Measurements from ENCODE around the gene ZNF625. TPM values are rescaled to one million over a fixed set of nuclear protein-coding genes. Genes with fewer than 3 reads are reported as not detected.

ZNF625 gene
- total RNA-seq, 2 donors from 2014 or later = 30.2 to 40.0 TPM

- peaks cover 4% of the 10 kb centered on the region for H3K4me1 Mint-ChIP-seq
- Histone ChIP-seq H3K4me3 (ENCODE audit: low read length) (peak overlapping the region; percentile 84), H3K9ac (ENCODE audit: extremely low read depth, low read length, poor library complexity, severe bottlenecking) (peak overlapping the region; percentile 92), H3K9me3 (ENCODE audit: control insufficient read depth, low read length) (no peaks in the 10 kb centered on the region), H3K36me3 (ENCODE audit: control insufficient read depth, insufficient read depth, low read length) (peaks cover 6% of the 10 kb centered on the region), H3K27me3 (ENCODE audit: control insufficient read depth, insufficient read depth, low read length, poor library complexity, severe bottlenecking) (no peaks in the 10 kb centered on the region), H3K27ac (ENCODE audit: low read depth, low read length) (no peak overlapping the region), H3K4me1 (ENCODE audit: control insufficient read depth, insufficient read depth, low read length) (no peaks in the 10 kb centered on the region)
- WGBS, 2 experiments (ENCODE audit: insufficient coverage in 1 of 2, insufficient read length in 1 of 2) = 20 to 22% methylated on average over 1 to 2 of the region's 2 CpGs
- TF ChIP-seq CTCF (conservative IDR thresholded peaks at IDR 0.05) = no peak
- peak overlapping the region; percentile 68 for H3K4me3 Mint-ChIP-seq
- no peak for DNase-seq
- peaks cover 2% of the 10 kb centered on the region for H3K27me3 Mint-ChIP-seq (ENCODE audit: insufficient read depth)
- H3K9me3 Mint-ChIP-seq = no peaks in the 10 kb centered on the region
- H3K27ac Mint-ChIP-seq = peak overlapping the region; percentile 72
- H3K36me3 Mint-ChIP-seq (ENCODE audit: low read depth) = peaks cover 16% of the 10 kb centered on the region
Measured at GRCh38 chr19:12163826-12164225, 7.3 kb upstream of the ZNF625 start.

- peak within 1 kb of the TSS; percentile 87 for H3K27ac ChIP-seq (ENCODE audit: low read depth, low read length)
- no peaks in the 10 kb centered on the region for H3K27me3 ChIP-seq (ENCODE audit: control insufficient read depth, insufficient read depth, low read length, poor library complexity, severe bottlenecking)
- H3K4me3 Mint-ChIP-seq = peak within 1 kb of the TSS; percentile 68
- peak; percentile 98 for DNase-seq
- peaks cover 12% of the 10 kb centered on the region for H3K36me3 Mint-ChIP-seq (ENCODE audit: low read depth)
- peak within 1 kb of the TSS; percentile 92 for H3K9ac ChIP-seq (ENCODE audit: extremely low read depth, low read length, poor library complexity, severe bottlenecking)
- peaks cover 2% of the 10 kb centered on the region for H3K27me3 Mint-ChIP-seq (ENCODE audit: insufficient read depth)
- 0 to 1% methylated on average over 21 to 54 of the region's 57 CpGs for WGBS, 2 experiments (ENCODE audit: insufficient coverage in 1 of 2, insufficient read length in 1 of 2)
- H3K4me3 ChIP-seq (ENCODE audit: low read length) = peak within 1 kb of the TSS; percentile 84
- H3K27ac Mint-ChIP-seq = peak within 1 kb of the TSS; percentile 97
- H3K4me1 ChIP-seq (ENCODE audit: control insufficient read depth, insufficient read depth, low read length) = no peaks in the 10 kb centered on the region
- H3K4me1 Mint-ChIP-seq = peaks cover 4% of the 10 kb centered on the region
- no peak for TF ChIP-seq CTCF (conservative IDR thresholded peaks at IDR 0.05)
- peaks cover 4% of the 10 kb centered on the region for H3K9me3 Mint-ChIP-seq
- no peaks in the 10 kb centered on the region for H3K9me3 ChIP-seq (ENCODE audit: control insufficient read depth, low read length)
- H3K36me3 ChIP-seq (ENCODE audit: control insufficient read depth, insufficient read depth, low read length) = peaks cover under 1% of the 10 kb centered on the region
Measured at GRCh38 chr19:12162882-12163806, 6.6 kb upstream of the ZNF625 start, which contains the start of gene ZNF136. Gene ZNF136 (plus strand): TSS chr19:12163096. CDS start chr19:12163204, 108 bp downstream.

- peaks cover 4% of the 10 kb centered on the region for H3K4me1 Mint-ChIP-seq
- no peak overlapping the region for H3K27ac Mint-ChIP-seq
- no peak overlapping the region for H3K27ac ChIP-seq (ENCODE audit: low read depth, low read length)
- peaks cover 12% of the 10 kb centered on the region for H3K36me3 Mint-ChIP-seq (ENCODE audit: low read depth)
- no peak for TF ChIP-seq CTCF (conservative IDR thresholded peaks at IDR 0.05)
- H3K4me1 ChIP-seq (ENCODE audit: control insufficient read depth, insufficient read depth, low read length) = no peaks in the 10 kb centered on the region
- peak overlapping the region; percentile 68 for H3K4me3 Mint-ChIP-seq
- DNase-seq = no peak
- H3K9ac ChIP-seq (ENCODE audit: extremely low read depth, low read length, poor library complexity, severe bottlenecking) = no peak overlapping the region
- no peaks in the 10 kb centered on the region for H3K27me3 ChIP-seq (ENCODE audit: control insufficient read depth, insufficient read depth, low read length, poor library complexity, severe bottlenecking)
- H3K9me3 ChIP-seq (ENCODE audit: control insufficient read depth, low read length) = no peaks in the 10 kb centered on the region
- WGBS, 2 experiments (ENCODE audit: insufficient coverage in 1 of 2, insufficient read length in 1 of 2) = 0 to 40% methylated on average over 1 to 8 of the region's 8 CpGs
- H3K36me3 ChIP-seq (ENCODE audit: control insufficient read depth, insufficient read depth, low read length) = no peaks in the 10 kb centered on the region
- peak overlapping the region; percentile 84 for H3K4me3 ChIP-seq (ENCODE audit: low read length)
- H3K9me3 Mint-ChIP-seq = peaks cover 5% of the 10 kb centered on the region
- H3K27me3 Mint-ChIP-seq (ENCODE audit: insufficient read depth) = peaks cover 2% of the 10 kb centered on the region
Measured at GRCh38 chr19:12162513-12162881, 6.0 kb upstream of the ZNF625 start.
